Renal cortical epithelial cell (primary cell): Measurements from ENCODE around the gene CHI3L1. TPM values are rescaled to one million over a fixed set of nuclear protein-coding genes. Genes with fewer than 3 reads are reported as not detected.
A peak's percentile ranks its signal among the peaks of the same experiment; 100 is the strongest.
"Not testable (repeated sequence)": the region's sequence is repeated elsewhere in the genome, so short reads cannot be mapped to it uniquely, and the experiment has no call there.

Experiments
- DNase-seq: peaks from one replicate; pipeline ENCODE4 v3.0.0-alpha.2; 2011; ENCODE audit warnings: low read depth
- total RNA-seq: library from RNA; depleted of rRNA; stranded (reverse); fragments of >200 nt; gene quantifications from 2 replicates; pipeline ENCODE4 v1.2.3, GENCODE V29; 2014

Gene CHI3L1
- total RNA-seq: 0.10 and 0.69 TPM in 2 replicates

DNA sequence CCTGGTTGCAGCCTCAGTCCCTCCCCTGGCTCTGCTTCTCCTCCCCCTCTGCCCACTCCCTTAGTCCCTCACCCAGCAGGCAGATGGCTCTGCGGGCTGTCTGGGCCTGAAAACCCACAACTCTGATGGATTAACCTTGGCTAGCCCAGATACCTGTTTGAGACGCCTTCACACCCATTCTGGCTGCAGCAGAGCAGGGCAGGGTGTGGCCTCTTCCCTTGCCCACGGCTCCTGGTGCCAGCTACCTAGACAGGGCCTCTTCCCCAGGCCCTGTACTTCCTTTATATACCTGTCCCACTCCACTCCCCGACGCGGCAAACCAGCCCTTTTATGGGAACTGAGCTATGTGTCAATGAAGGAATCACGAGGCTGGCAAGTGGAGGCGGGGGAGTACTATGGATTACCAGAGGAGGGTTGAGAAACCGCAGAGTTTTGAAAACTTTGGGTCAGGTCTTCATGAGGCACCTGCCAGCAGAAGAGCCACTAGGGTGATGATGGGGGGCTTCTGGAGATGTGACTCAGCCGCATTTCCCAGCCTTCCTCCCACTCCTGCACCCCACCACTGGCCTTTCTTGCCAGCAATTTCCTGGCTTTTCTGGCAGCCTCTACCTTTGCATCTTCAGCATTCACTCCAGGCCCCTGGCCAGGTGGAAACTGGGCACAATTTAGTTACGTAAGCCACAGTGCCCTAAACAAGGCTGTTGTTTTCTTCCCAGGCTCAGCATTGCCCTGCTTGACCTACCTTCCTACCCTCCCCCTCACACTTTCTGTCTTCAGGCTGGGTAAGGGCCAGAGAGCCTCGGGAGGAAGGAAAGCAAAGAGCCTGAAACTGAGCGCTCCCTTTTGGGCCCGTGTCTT is at the start of gene CHI3L1:
Gene CHI3L1, minus strand, starts transcription at position 259 of the 858 bp plus-strand sequence. Its CDS starts 81 bp downstream, at position 178.
- DNase-seq: peak; percentile 59

GRCh38 chr1:203234901-203235300 is 48.4 kb upstream of the CHI3L1 start:
- DNase-seq: not testable (repeated sequence)

GRCh38 chr1:203229471-203230135 is 43.1 kb upstream of the CHI3L1 start, which contains the start of gene CHIT1:
TSS of gene CHIT1 (minus strand) at chr1:203229673. CDS start at chr1:203229636, 37 bp downstream.
- no peak for DNase-seq

- DNase-seq: no peak
Measured at GRCh38 chr1:203228670-203229069, 42.2 kb upstream of the CHI3L1 start.

DNA sequence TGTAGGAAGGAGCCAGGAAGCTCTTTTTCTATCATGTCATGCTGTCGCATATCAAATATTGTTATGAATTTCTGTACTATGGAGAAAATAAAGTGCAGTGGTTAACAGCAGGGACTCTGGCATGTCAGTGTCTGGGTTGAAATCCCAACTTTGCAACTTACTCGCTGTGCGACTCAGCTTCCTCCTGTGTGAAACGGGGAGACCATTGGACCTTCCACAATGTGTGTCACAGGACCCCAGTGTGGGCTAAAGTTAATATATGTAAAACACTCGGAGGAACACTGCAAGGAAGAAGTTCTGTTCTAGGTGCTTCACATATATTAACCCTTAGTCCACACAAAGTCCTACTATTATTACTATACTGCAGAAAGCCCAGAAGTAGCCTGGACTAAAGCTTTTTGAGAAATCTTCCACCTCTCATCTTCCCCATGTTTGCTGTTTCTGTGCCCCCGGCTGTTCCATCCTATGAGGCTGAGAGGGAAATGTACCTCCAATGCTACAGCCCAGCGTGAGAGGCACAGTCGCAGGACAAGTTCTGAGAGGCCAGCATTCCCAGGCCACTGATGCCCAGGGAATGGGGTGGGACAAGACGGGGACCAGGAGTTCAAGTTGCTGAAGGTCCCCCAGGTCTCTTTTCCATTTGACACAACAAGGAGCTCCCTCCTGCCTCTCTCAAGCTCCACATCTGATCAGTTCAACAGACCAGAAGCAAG is 41.0 kb upstream of the CHI3L1 start:
- no peak for DNase-seq

DNA sequence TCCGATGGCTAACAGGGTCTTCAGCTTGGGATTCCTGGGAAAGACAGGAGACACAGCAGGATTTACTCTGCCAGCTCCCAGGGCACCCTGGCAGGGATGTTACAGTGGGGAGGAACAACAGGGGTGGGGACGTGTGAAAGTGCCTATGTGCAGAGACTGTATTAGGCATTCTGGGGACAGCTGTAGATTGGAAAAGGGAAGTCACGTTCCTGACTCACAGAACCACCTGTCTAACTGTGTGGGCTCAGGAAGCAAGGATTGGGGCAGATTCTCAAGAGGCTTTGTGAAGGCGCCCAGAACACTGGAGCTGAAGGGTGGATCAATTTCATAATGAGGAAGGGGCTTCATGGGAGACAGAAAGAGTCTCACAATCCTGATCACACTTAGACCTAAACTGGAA is 38.6 kb upstream of the CHI3L1 start:
- DNase-seq: no peak

- no peak for DNase-seq
Measured at GRCh38 chr1:203223012-203223775, 36.7 kb upstream of the CHI3L1 start.

DNA sequence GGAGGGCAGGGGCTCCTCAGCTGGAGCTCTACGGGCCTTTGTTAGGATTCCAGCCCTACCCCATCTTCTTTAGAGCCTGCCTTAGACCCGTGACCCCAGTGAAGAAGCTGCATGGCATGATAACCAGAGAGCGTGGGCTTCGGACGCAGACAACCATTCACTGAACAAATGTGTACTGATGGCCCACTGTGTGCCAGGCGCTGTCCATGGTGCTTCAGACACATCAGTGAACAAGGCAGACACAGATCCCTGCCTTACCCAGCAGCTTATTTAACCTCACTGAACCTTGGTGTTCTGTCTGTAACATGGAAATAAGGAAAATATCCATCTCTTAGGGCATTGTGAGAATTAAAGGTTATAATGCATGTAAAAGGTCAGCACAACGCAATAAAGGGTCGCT is 33.4 kb upstream of the CHI3L1 start:
- DNase-seq: no peak

GRCh38 chr1:203219171-203219570 is 32.7 kb upstream of the CHI3L1 start:
- no peak for DNase-seq

DNA sequence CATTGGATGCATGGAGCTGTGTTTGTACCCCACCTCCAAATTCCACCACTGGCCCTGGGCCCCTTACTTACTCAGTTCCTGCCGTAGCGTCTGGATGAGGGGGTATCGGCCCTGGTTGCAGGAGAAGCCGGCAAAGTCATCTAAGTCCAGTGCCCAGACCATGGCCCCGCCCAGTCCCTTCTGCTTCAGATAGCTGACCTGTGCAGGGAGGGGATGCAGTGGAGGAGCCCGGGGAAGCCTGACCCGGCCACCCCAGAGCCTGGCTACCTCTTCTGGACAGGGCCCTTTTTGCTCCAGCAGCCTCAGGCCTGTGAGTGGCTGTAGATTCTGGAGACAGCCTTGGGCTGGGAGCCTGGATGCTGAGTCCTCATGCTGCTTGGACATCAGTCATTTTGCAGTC is 31.2 kb upstream of the CHI3L1 start:
- DNase-seq: no peak

- DNase-seq: no peak
Measured at GRCh38 chr1:203217139-203217655, 30.7 kb upstream of the CHI3L1 start.

DNA sequence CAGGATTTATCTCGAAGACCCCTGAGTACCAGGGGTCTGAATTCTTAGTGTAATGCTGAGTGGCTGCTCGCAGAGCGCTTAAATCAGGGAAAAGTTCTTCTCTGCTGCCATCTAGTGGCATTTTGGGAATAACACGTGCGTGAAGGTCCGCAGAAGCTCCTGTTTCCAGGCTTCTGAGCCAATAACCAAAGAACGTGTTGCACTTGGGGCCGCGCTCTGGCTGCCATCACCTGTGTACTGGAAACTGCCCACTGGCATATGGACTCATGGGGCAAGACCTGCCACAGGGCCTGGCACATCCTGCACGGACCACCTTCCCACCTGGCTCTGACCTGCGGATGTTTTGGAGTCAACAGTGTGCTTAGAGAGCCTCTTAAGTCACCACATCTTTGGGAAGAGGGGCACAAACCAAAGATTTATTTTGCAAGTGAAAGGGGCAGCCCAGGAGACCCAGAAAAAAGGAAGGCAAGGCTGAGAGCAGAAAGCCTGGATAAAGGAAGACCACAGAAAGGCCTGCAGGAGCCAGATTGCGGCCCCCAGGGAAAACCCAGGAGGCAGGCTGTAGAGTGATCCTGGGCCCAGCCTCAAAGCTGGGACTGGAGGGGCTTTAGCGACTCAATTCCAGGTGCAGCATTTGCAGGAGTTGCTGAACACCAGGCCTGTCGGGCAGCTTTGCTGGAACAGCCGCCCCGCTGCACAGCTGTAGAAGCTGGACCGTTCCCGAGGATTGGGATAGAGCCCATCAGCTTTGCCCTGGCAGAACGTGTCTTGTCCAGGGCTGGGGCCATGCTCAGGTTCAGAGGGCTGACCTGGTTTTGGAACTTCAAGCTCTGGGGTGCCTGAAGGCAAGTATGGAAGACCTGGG is 30.0 kb upstream of the CHI3L1 start:
- peak; percentile 64 for DNase-seq

DNA sequence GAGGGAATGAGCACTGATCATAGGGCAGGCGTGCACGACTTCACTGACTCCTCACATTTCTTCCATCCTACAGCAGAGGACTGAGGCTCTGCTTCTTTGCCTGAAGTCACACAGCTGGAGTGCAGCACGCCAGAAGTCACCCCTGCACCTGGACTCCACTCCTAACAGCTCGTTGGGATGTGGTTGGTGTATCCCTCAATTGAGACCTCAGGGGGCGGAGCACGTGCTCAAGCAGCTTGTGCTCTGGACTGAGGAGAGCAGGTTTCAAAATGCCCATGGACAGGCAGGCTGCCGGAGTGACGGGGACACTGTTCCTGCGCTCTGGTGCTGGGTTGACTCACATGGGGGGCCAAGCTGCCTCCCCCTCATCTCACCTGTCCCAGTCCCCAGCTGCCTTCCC is 29.1 kb upstream of the CHI3L1 start:
- no peak for DNase-seq

DNA sequence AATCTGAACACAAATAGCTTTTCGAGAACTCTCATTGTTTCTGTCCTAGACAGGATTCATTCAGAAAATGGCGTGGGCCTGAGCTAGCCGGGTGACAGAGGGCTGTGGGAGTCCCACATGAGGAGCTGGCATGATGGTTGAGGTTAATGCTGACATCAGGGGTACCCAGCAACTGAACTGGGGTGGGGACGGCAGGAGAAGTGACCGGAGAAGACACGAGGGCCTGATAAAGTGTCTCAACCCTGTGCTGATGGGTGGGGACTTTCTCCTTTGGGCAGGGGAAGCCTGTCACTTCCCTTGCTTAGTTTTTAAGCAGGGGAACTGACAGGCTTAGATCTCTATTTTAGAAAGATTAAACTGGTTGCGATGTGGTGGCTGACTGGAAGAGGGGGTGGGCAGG is 28.4 kb upstream of the CHI3L1 start:
- DNase-seq: no peak

DNA sequence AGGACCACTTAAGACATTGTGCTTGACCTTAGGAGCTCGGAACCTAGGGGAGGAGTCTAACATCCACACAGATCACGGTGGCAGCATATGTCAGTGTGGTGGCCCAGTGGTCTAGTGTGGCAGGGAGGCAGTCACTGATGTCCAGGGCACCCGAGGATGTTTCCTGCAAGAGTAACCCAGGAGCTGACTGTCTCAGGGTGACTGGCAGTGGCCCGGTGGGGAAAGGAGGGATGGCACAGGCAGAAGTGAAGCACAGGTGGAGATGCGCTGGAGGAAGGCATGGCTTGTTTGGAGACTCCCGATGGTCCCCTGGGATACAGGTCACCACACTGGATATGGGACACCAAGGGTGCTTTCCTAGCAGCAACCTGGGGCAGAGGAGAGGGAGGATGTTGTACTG is 26.6 kb upstream of the CHI3L1 start:
- no peak for DNase-seq

DNA sequence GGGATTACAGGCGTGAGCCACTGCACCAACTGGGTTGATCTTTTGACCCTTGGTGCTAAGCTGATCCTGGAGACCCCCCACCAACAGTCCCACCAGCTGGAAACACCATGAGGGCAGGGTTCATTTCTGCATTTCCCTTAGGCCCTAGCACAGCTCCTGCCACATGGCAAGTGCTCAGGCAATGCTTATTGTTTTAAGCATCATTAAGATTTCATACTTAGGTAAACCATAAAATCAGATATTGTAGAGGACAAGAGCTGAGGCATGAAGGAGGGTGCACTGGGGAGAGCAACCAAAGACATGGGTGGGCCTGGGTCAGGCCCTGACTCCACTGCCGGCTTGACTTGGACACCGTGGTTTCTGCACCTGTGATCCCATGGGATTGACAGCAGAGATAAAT is 25.3 kb upstream of the CHI3L1 start:
- DNase-seq: no peak

- DNase-seq: no peak
Measured at GRCh38 chr1:203210988-203211387, 24.5 kb upstream of the CHI3L1 start.

GRCh38 chr1:203210350-203210749 is 23.8 kb upstream of the CHI3L1 start:
- DNase-seq: no peak

GRCh38 chr1:203208181-203208580 is 21.7 kb upstream of the CHI3L1 start:
- no peak for DNase-seq

DNA sequence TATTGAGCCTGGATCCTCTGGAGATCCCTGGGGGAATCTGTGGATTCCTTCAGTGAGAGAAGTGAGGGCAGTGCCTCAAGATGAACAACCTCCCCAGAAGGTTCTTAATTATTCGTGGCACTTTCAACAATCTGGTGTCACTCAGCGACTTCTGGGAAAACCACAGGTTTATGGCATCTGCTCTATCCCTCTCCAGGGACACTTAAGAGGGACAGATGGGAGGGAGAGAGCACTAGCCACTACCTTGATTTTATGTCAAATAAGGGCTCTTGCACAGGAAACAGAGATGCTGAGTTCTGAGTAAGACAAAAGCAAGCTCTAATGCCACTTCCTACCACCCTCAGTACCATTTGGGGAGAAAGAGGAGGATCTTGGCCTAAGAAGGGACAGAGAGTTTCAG is 21.2 kb upstream of the CHI3L1 start:
- DNase-seq: no peak
